Breast epithelium (tissue), 4 donors: Measurements from ENCODE around the gene CYP8B1. TPM values are rescaled to one million over a fixed set of nuclear protein-coding genes. Genes with fewer than 3 reads are reported as not detected.

Experiments
- DNase-seq, 2 donors: peaks; one replicate each; pipeline ENCODE4 v3.0.0-alpha.2; 2019; ENCODE audit warnings: low spot score in 2 of 2
- H3K27ac ChIP-seq, 2 donors: fragments of 200-600 bp; sonication (generic) in 1 of 2; one replicate each; pipeline ENCODE4 v1.5.1; 2016 to 2019; ENCODE audit warnings: mild to moderate bottlenecking in 1 of 2
- H3K27me3 ChIP-seq, 2 donors: fragments of 200-600 bp; sonication (generic) in 1 of 2; one replicate each; pipeline versions ENCODE4 v1.5.1 to v1.6.0; 2017 to 2019; ENCODE audit warnings: control low read depth in 1 of 2, mild to moderate bottlenecking in 1 of 2
- H3K36me3 ChIP-seq: fragments of 200-600 bp; one replicate; pipeline ENCODE4 v1.5.1; 2019
- H3K4me1 ChIP-seq, 2 donors: fragments of 200-600 bp; sonication (generic); one replicate each; pipeline ENCODE4 v1.5.1; 2016 to 2019; ENCODE audit warnings: control low read depth in 1 of 2
- H3K4me3 ChIP-seq, 3 donors: fragments of 200-600 bp; sonication (generic); 1 replicate in 2 of 3; 2 replicates in 1 of 3; pipeline ENCODE4 v1.5.1; 2016 to 2019; ENCODE audit warnings: mild to moderate bottlenecking in 3 of 3, moderate library complexity in 2 of 3
- H3K9me3 ChIP-seq, 2 donors: fragments of 200-600 bp; sonication (generic) in 1 of 2; one replicate each; pipeline ENCODE4 v1.5.1; 2016 to 2019; ENCODE audit warnings: control low read depth in 1 of 2
- CTCF ChIP-seq, 3 donors: fragments of 450-650 bp; IDR thresholded peaks; one replicate each; pipeline ENCODE4 v1.5.1; 2016 to 2017; ENCODE audit warnings: antibody characterized with exemption in 3 of 3, mild to moderate bottlenecking in 3 of 3, moderate library complexity in 3 of 3
- POLR2A ChIP-seq: fragments of 450-650 bp; IDR thresholded peaks from one replicate; pipeline ENCODE4 v1.6.1; 2016; ENCODE audit warnings: antibody characterized with exemption, mild to moderate bottlenecking, moderate library complexity
- POLR2AphosphoS5 ChIP-seq, 3 donors: sonication (generic); formaldehyde crosslinking; IDR thresholded peaks; one replicate each; pipeline ENCODE4 v1.6.1; 2017; ENCODE audit warnings: antibody characterized with exemption in 3 of 3
- intact Hi-C: fragments of 100-400 bp; cut with DNase I; formaldehyde crosslinking; loops from one replicate; pipeline ENCODE4 v1.15.1; 2023; ENCODE audit warnings: low total_unique reads
- total RNA-seq, 3 donors: library from RNA; depleted of rRNA; stranded (reverse); fragments of >200 nt; gene quantifications; one replicate each; pipeline ENCODE4 v1.1.0, GENCODE V29; 2016

The CYP8B1 gene
- total RNA-seq, 3 donors from 2014 or later = not detected

- Histone ChIP-seq H3K4me1 (no peaks in the 10 kb centered on the region), H3K36me3 (no peaks in the 10 kb centered on the region), H3K27ac (no peak overlapping the region), H3K27me3 (no peaks in the 10 kb centered on the region), H3K9me3 (no peaks in the 10 kb centered on the region), H3K4me3 (no peak overlapping the region)
- no peak for DNase-seq
- intact Hi-C loops = no loop called here
- no peak for TF ChIP-seq POLR2A
- TF ChIP-seq CTCF (IDR thresholded peaks at IDR 0.05) = no peak
These were observed 19.3 kb upstream of the CYP8B1 start for GRCh38 chr3:42894698-42895579.

GRCh38 chr3:42892807-42893206 lies 17.1 kb upstream of the CYP8B1 start:
- no peaks in the 10 kb centered on the region for H3K36me3 ChIP-seq
- H3K27me3 ChIP-seq = no peaks in the 10 kb centered on the region
- intact Hi-C loops = no loop called here
- no peaks in the 10 kb centered on the region for H3K9me3 ChIP-seq
- no peaks in the 10 kb centered on the region for H3K4me1 ChIP-seq
- TF ChIP-seq CTCF (IDR thresholded peaks at IDR 0.05) = no peak
- TF ChIP-seq POLR2AphosphoS5 (IDR thresholded peaks at IDR 0.05) = no peak
- no peak for TF ChIP-seq POLR2A
- H3K4me3 ChIP-seq = no peak overlapping the region
- H3K27ac ChIP-seq = no peak overlapping the region
- DNase-seq = no peak

GRCh38 chr3:42892169-42892568 lies 16.5 kb upstream of the CYP8B1 start:
- H3K36me3 ChIP-seq = no peaks in the 10 kb centered on the region
- no peaks in the 10 kb centered on the region for H3K9me3 ChIP-seq
- H3K27ac ChIP-seq = no peak overlapping the region
- no peaks in the 10 kb centered on the region for H3K27me3 ChIP-seq
- H3K4me1 ChIP-seq = no peaks in the 10 kb centered on the region
- TF ChIP-seq POLR2A = no peak
- TF ChIP-seq CTCF (IDR thresholded peaks at IDR 0.05) = no peak
- no peak overlapping the region for H3K4me3 ChIP-seq
- intact Hi-C loops = no loop called here
- no peak for DNase-seq

- Histone ChIP-seq H3K36me3 (no peaks in the 10 kb centered on the region), H3K4me1 (no peaks in the 10 kb centered on the region), H3K4me3 (no peak overlapping the region), H3K27ac (no peak overlapping the region), H3K27me3 (no peaks in the 10 kb centered on the region), H3K9me3 (no peaks in the 10 kb centered on the region)
- TF ChIP-seq CTCF (IDR thresholded peaks at IDR 0.05) = no peak
- TF ChIP-seq POLR2A = no peak
- TF ChIP-seq POLR2AphosphoS5 (IDR thresholded peaks at IDR 0.05) = no peak
- no peak for DNase-seq
- intact Hi-C loops = no loop called here
These were observed 15.4 kb upstream of the CYP8B1 start for GRCh38 chr3:42891042-42891441.

- H3K4me1 ChIP-seq = no peaks in the 10 kb centered on the region
- H3K27ac ChIP-seq = no peak overlapping the region
- TF ChIP-seq CTCF (IDR thresholded peaks at IDR 0.05) = no peak
- TF ChIP-seq POLR2A = no peak
- TF ChIP-seq POLR2AphosphoS5 (IDR thresholded peaks at IDR 0.05) = no peak
- no peak for DNase-seq
- H3K36me3 ChIP-seq = no peaks in the 10 kb centered on the region
- intact Hi-C loops = loop anchor here (10.0 kb wide), 1 partner anchor 672 kb away; no protein-coding TSS in a partner anchor
- H3K4me3 ChIP-seq = no peak overlapping the region
- no peaks in the 10 kb centered on the region for H3K27me3 ChIP-seq
- no peaks in the 10 kb centered on the region for H3K9me3 ChIP-seq
These were observed 11.4 kb upstream of the CYP8B1 start for GRCh38 chr3:42887084-42887483.
